T-cell (primary cell): Measurements from ENCODE around the gene RBM20. TPM values are rescaled to one million over a fixed set of nuclear protein-coding genes. Genes with fewer than 3 reads are reported as not detected.

Source experiments
- ATAC-seq, 4 experiments: fragments of 200-7000 bp in 3 of 4; fragments of 150-1000 bp in 1 of 4; cut with Tn5 transposase; replicated peaks in 1 of 4; 1 replicate in 3 of 4; 2 replicates in 1 of 4; pipeline ENCODE4 v1.10.0; 2021; ENCODE audit warnings: moderate library complexity in 3 of 4, mild to moderate bottlenecking in 2 of 4, moderate number of reproducible peaks in 1 of 4
- CTCF ChIA-PET, 2 donors: fragments of 300-600 bp; sonication (Branson Sonifier 250); formaldehyde crosslinking; loops; one replicate each; lab custom pipeline; 2022; ENCODE audit warnings: antibody characterized with exemption in 2 of 2; lab: Charles Lee
- POLR2A ChIA-PET, 2 donors: fragments of 300-600 bp; sonication (Branson Sonifier 250); formaldehyde crosslinking; loops; one replicate each; lab custom pipeline; 2022; ENCODE audit warnings: antibody characterized with exemption in 2 of 2; lab: Charles Lee
- DNase-seq, 35 experiments: peaks; one replicate each; pipeline versions ENCODE4 v3.0.0 to v3.0.0-alpha.2; 2013 to 2023
- H3K27ac ChIP-seq: one replicate; pipeline ENCODE4 v1.5.1; 2013; ENCODE audit warnings: low read length
- H3K27me3 ChIP-seq, 2 experiments: replicated peaks in 1 of 2; 1 replicate in 1 of 2; 2 replicates in 1 of 2; pipeline versions ENCODE4 v1.6.1 to v1.7.0; 2013; ENCODE audit warnings: low read length in 1 of 2, mixed read lengths in 1 of 2; ENCODE audit not compliant: control insufficient read depth in 2 of 2, insufficient read depth in 2 of 2; ENCODE audit errors: extremely low read depth in 1 of 2
- H3K36me3 ChIP-seq, 2 donors: 1 replicate in 1 of 2; 2 replicates in 1 of 2; pipeline versions ENCODE4 v1.6.1 to v1.7.0; 2013; ENCODE audit warnings: low read length in 1 of 2; ENCODE audit not compliant: control insufficient read depth in 2 of 2, insufficient read depth in 1 of 2; ENCODE audit errors: extremely low read depth in 1 of 2
- H3K4me1 ChIP-seq, 2 experiments: 1 replicate in 1 of 2; 2 replicates in 1 of 2; pipeline versions ENCODE4 v1.6.1 to v1.7.0; 2013; ENCODE audit warnings: low read length in 2 of 2, mixed read lengths in 1 of 2; ENCODE audit not compliant: insufficient read depth in 2 of 2, control insufficient read depth in 1 of 2; ENCODE audit errors: extremely low read depth in 1 of 2
- H3K4me3 ChIP-seq, 2 donors: 1 replicate in 1 of 2; 2 replicates in 1 of 2; pipeline versions ENCODE4 v1.5.1 to v1.7.0; 2013; ENCODE audit warnings: mild to moderate bottlenecking in 2 of 2, low read length in 1 of 2, moderate library complexity in 1 of 2; ENCODE audit not compliant: control insufficient read depth in 1 of 2; ENCODE audit errors: extremely low read depth in 1 of 2
- H3K9me3 ChIP-seq: 2 replicates; pipeline ENCODE4 v1.7.0; 2013
- H3K27ac Mint-ChIP-seq, 2 donors: one replicate each; pipeline ENCODE4 v1.8.0; 2020 to 2021; ENCODE audit warnings: mild to moderate bottlenecking in 2 of 2, mixed read lengths in 2 of 2
- H3K27me3 Mint-ChIP-seq, 2 donors: one replicate each; pipeline ENCODE4 v1.8.0; 2021 to 2022; ENCODE audit warnings: mixed read lengths in 2 of 2
- H3K36me3 Mint-ChIP-seq: one replicate; pipeline ENCODE4 v1.8.0; 2021; ENCODE audit warnings: mixed read lengths
- H3K4me1 Mint-ChIP-seq, 3 donors: one replicate each; pipeline ENCODE4 v1.8.0; 2020 to 2022; ENCODE audit warnings: mixed read lengths in 3 of 3, mild to moderate bottlenecking in 1 of 3
- H3K4me3 Mint-ChIP-seq, 3 donors: one replicate each; pipeline ENCODE4 v1.8.0; 2020 to 2022; ENCODE audit warnings: mild to moderate bottlenecking in 3 of 3, mixed read lengths in 3 of 3, moderate library complexity in 3 of 3
- H3K9me3 Mint-ChIP-seq, 3 donors: one replicate each; pipeline ENCODE4 v1.8.0; 2020 to 2022; ENCODE audit warnings: mixed read lengths in 3 of 3
- WGBS: methylation state at CpG from one replicate; pipeline ENCODE4 v1.1.5; 2013; ENCODE audit warnings: missing lambda C conversion rate; ENCODE audit not compliant: insufficient coverage; 5-methylcytosine and 5-hydroxymethylcytosine counted together
- total RNA-seq, 35 experiments: library from RNA in 6 of 35; stranded (reverse) in 6 of 35; fragments of 120-200 nt in 1 of 35; gene quantifications; one replicate each; pipeline versions ENCODE4 v1.2.1 to v1.2.4 and lab custom pipeline; 2013 to 2026

RBM20 gene
- total RNA-seq, 5 donors from 2014 or later (not counting 1 experiment from before 2014, with no cell fraction given) = 0.09 to 3.0 (median 0.33) TPM

GRCh38 chr10:110810625-110811024, 166.5 kb downstream of the RBM20 start:
- Mint-ChIP-seq H3K9me3 (no peaks in the 10 kb centered on the region), H3K4me1 (peaks cover 14 to 45% (median 18%) of the 10 kb centered on the region in 3 donors), H3K36me3 (no peaks in the 10 kb centered on the region), H3K27me3 (no peaks in the 10 kb centered on the region), H3K4me3 (no peak overlapping the region), H3K27ac (no peak overlapping the region)
- Histone ChIP-seq H3K4me1 (peaks cover 4 to 12% of the 10 kb centered on the region in 2 experiments), H3K9me3 (no peaks in the 10 kb centered on the region), H3K36me3 (no peaks in the 10 kb centered on the region), H3K27me3 (no peaks in the 10 kb centered on the region), H3K4me3 (no peak overlapping the region), H3K27ac (no peak overlapping the region)
- 87% methylated on average over 5 of the region's 9 CpGs for WGBS
- POLR2A ChIA-PET = interaction anchor here in 1 of 2 donors (0.7 kb wide), 1 partner anchor 77 kb away, joined by 3 read pairs; no protein-coding TSS in a partner anchor
- no peak for DNase-seq
- CTCF ChIA-PET = no interaction called here
- no peak for ATAC-seq

GRCh38 chr10:110811791-110812581, 167.8 kb downstream of the RBM20 start:
- H3K36me3 ChIP-seq = no peaks in the 10 kb centered on the region
- H3K4me3 ChIP-seq = no peak overlapping the region
- H3K27ac Mint-ChIP-seq = no peak overlapping the region
- H3K4me1 Mint-ChIP-seq = peaks cover 26 to 54% (median 31%) of the 10 kb centered on the region in 3 donors
- peaks cover 18 to 24% of the 10 kb centered on the region in 2 experiments for H3K4me1 ChIP-seq
- H3K9me3 ChIP-seq = no peaks in the 10 kb centered on the region
- no peak overlapping the region for H3K4me3 Mint-ChIP-seq
- ChIA-PET CTCF (no interaction called here), POLR2A (interaction anchor here in 1 of 2 donors (0.6 kb wide), 1 partner anchor 63 kb away, joined by 3 read pairs; no protein-coding TSS in a partner anchor)
- ATAC-seq = no peak
- H3K36me3 Mint-ChIP-seq = no peaks in the 10 kb centered on the region
- no peak overlapping the region for H3K27ac ChIP-seq
- no peaks in the 10 kb centered on the region for H3K27me3 Mint-ChIP-seq
- no peaks in the 10 kb centered on the region for H3K9me3 Mint-ChIP-seq
- no peaks in the 10 kb centered on the region for H3K27me3 ChIP-seq
- DNase-seq = no peak
- 94% methylated on average over 16 of the region's 23 CpGs for WGBS

- Histone ChIP-seq H3K27me3 (no peaks in the 10 kb centered on the region), H3K27ac (no peak overlapping the region), H3K4me1 (peaks cover 24 to 30% of the 10 kb centered on the region in 2 experiments), H3K4me3 (no peak overlapping the region), H3K36me3 (no peaks in the 10 kb centered on the region), H3K9me3 (no peaks in the 10 kb centered on the region)
- Mint-ChIP-seq H3K36me3 (no peaks in the 10 kb centered on the region), H3K27me3 (no peaks in the 10 kb centered on the region), H3K27ac (no peak overlapping the region), H3K4me3 (no peak overlapping the region), H3K9me3 (no peaks in the 10 kb centered on the region), H3K4me1 (peaks cover 32 to 59% (median 37%) of the 10 kb centered on the region in 3 donors)
- 95% methylated on average over 9 of the region's 12 CpGs for WGBS
- no peak for DNase-seq
- ChIA-PET CTCF (interaction anchor here in 1 of 2 donors (0.5 kb wide), 1 partner anchor 22 kb away, joined by 3 read pairs; no protein-coding TSS in a partner anchor), POLR2A (interaction anchor here (0.6 kb wide), 2 partner anchors 63 to 604 kb away, joined by 3 to 4 read pairs; no protein-coding TSS in a partner anchor)
- ATAC-seq = no peak
These were observed 168.4 kb downstream of the RBM20 start for GRCh38 chr10:110812583-110812982.

- Histone ChIP-seq H3K36me3 (no peaks in the 10 kb centered on the region), H3K4me1 (peaks cover 27 to 32% of the 10 kb centered on the region in 2 experiments), H3K27me3 (no peaks in the 10 kb centered on the region), H3K4me3 (no peak overlapping the region), H3K9me3 (no peaks in the 10 kb centered on the region), H3K27ac (no peak overlapping the region)
- DNase-seq = no peak
- Mint-ChIP-seq H3K4me3 (no peak overlapping the region), H3K27me3 (no peaks in the 10 kb centered on the region), H3K36me3 (no peaks in the 10 kb centered on the region), H3K27ac (no peak overlapping the region), H3K4me1 (peaks cover 34 to 50% (median 34%) of the 10 kb centered on the region in 3 donors), H3K9me3 (no peaks in the 10 kb centered on the region)
- CTCF ChIA-PET = interaction anchor here (0.6 kb wide), 2 partner anchors 75 to 89 kb away, joined by 3 read pairs; no protein-coding TSS in a partner anchor
- POLR2A ChIA-PET = no interaction called here
- WGBS = 100% methylated on average over 2 of the region's 8 CpGs
- ATAC-seq = peak in 1 of 4 experiments; percentile 78
These were observed 169.8 kb downstream of the RBM20 start for GRCh38 chr10:110813743-110814472.

GRCh38 chr10:110815354-110816004, 171.3 kb downstream of the RBM20 start:
- peaks cover 34 to 47% (median 34%) of the 10 kb centered on the region in 3 donors for H3K4me1 Mint-ChIP-seq
- POLR2A ChIA-PET = no interaction called here
- Histone ChIP-seq H3K4me1 (peaks cover 27 to 32% of the 10 kb centered on the region in 2 experiments), H3K4me3 (no peak overlapping the region), H3K9me3 (no peaks in the 10 kb centered on the region), H3K27ac (no peak overlapping the region), H3K27me3 (no peaks in the 10 kb centered on the region), H3K36me3 (no peaks in the 10 kb centered on the region)
- CTCF ChIA-PET = no interaction called here
- WGBS = no CpG with 5 or more reads among the region's 1 CpG
- no peaks in the 10 kb centered on the region for H3K27me3 Mint-ChIP-seq
- ATAC-seq = no peak
- no peaks in the 10 kb centered on the region for H3K36me3 Mint-ChIP-seq
- no peak overlapping the region for H3K4me3 Mint-ChIP-seq
- no peak for DNase-seq
- no peaks in the 10 kb centered on the region for H3K9me3 Mint-ChIP-seq
- H3K27ac Mint-ChIP-seq = peak overlapping the region in 1 of 2 donors; percentile 37

- Histone ChIP-seq H3K27me3 (no peaks in the 10 kb centered on the region), H3K36me3 (no peaks in the 10 kb centered on the region), H3K27ac (no peak overlapping the region), H3K4me1 (peaks cover 27 to 32% of the 10 kb centered on the region in 2 experiments), H3K4me3 (no peak overlapping the region), H3K9me3 (no peaks in the 10 kb centered on the region)
- H3K27me3 Mint-ChIP-seq = no peaks in the 10 kb centered on the region
- H3K4me3 Mint-ChIP-seq = peak overlapping the region in 2 of 3 donors; percentile 35 to 41
- ChIA-PET POLR2A (interaction anchor here in 1 of 2 donors (0.8 kb wide), 1 partner anchor 14 kb away, joined by 3 read pairs; no protein-coding TSS in a partner anchor), CTCF (no interaction called here)
- DNase-seq = peak in 13 of 35 experiments; percentile 7 to 40 (median 24)
- ATAC-seq = peak; percentile 31 to 77 (median 74)
- peak overlapping the region; percentile 87 to 88 for H3K27ac Mint-ChIP-seq
- H3K9me3 Mint-ChIP-seq = no peaks in the 10 kb centered on the region
- H3K4me1 Mint-ChIP-seq = peaks cover 37 to 54% (median 40%) of the 10 kb centered on the region in 3 donors
- 61% methylated on average over 3 of the region's 4 CpGs for WGBS
- H3K36me3 Mint-ChIP-seq = no peaks in the 10 kb centered on the region
These were observed 173.5 kb downstream of the RBM20 start for GRCh38 chr10:110817614-110818013.
